IPS-11a (cell line): ENCODE measurements around the gene CUL2.
"Not testable (repeated sequence)": the region's sequence is repeated elsewhere in the genome, so short reads cannot be mapped to it uniquely, and the experiment has no call there.

Experiments
- H3K4me3 ChIP-seq: one replicate; pipeline ENCODE4 v1.5.1; 2013; ENCODE audit warnings: low read depth, low read length, control low read depth

The CUL2 gene

DNA sequence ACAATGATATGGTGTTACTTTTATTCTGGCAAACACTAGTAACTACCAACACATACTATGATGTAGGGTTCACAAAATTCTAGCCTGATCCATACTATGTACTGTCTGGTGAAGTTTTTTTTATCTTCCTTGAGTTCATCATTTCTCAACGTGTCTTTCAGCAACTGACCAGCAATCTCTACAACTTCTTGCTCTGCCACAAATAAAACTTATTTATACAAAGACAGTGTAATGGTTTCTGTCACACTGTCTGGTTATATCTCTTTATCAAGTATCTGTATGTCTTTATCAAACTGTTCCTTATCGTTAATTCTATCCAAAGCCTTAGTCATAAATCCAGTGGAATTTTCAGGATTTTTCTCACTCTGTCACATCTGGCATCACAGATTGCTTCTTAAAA, 69.7 kb downstream of the CUL2 start:
- no peak overlapping the region for H3K4me3 ChIP-seq

GRCh38 chr10:35019041-35020024, 70.8 kb downstream of the CUL2 start:
- no peak overlapping the region for H3K4me3 ChIP-seq

DNA sequence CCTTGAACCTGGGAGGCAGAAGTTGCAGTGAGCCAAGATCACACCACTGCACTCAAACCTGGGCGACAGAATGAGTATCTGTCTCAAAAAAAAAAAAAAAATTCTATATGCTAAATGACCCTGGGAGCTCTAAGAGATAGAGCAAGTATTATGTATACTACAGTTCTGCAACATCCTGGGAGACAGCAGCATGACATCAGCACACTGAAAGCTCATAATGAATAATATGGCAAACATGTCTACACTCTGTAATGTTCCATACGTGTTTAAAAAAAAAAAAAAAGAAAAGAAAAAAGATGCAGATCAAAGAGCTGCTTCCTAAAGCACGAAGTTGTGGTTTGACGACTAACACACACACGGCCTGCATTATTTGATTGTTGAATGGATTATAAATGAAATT, 72.5 kb downstream of the CUL2 start:
- no peak overlapping the region for H3K4me3 ChIP-seq

DNA sequence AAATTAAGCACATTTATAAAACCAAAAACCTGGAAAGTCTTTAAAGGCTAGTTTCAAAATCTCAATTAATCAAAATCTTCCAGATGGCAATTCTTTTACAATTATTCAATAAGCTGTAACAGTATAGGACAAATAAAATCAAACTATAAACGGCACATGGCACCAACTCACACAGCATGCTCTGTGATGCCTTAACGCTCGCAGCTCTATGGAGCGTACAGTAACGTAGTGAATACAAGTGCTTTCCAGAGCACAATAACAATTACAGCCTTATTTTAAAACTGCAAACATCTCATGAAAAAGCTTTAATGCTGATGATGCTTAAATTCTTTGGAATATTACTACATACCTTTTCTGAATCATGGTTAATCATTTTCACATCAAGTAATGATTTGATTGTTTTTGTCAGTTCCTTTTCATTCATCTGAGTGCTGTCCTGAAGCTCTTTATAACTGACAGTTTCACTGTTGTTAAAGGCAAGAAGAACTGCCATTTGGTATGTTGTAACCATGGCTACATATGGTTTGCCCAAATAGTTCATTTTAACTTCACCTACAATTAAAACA, 74.2 kb downstream of the CUL2 start:
- no peak overlapping the region for H3K4me3 ChIP-seq

GRCh38 chr10:35012781-35013180, 77.4 kb downstream of the CUL2 start:
- no peak overlapping the region for H3K4me3 ChIP-seq

GRCh38 chr10:35011771-35012191, 78.4 kb downstream of the CUL2 start:
- no peak overlapping the region for H3K4me3 ChIP-seq

- H3K4me3 ChIP-seq, result no peak overlapping the region
Measured at GRCh38 chr10:35007858-35008301, 82.3 kb downstream of the CUL2 start.

DNA sequence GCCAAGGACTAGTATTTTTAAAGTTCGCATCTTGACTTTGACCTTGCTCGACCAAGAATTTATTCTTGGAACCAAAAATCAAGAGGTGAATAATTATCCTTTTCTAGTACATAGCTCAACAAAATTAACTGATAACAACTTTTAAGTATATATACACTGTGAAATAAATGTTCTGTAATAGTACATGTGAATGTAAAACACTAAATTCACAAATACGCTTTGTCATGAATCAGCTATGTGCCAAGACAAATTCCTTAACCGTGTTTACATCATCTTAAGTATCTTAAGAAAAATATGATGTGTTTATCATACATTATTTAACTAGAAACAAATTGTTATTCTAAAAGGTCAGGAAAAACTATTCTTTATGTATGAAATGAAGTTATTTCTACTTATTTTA, 83.3 kb downstream of the CUL2 start:
- no peak overlapping the region for H3K4me3 ChIP-seq

- no peak overlapping the region for H3K4me3 ChIP-seq
Measured at GRCh38 chr10:35005868-35006267, 84.3 kb downstream of the CUL2 start.

DNA sequence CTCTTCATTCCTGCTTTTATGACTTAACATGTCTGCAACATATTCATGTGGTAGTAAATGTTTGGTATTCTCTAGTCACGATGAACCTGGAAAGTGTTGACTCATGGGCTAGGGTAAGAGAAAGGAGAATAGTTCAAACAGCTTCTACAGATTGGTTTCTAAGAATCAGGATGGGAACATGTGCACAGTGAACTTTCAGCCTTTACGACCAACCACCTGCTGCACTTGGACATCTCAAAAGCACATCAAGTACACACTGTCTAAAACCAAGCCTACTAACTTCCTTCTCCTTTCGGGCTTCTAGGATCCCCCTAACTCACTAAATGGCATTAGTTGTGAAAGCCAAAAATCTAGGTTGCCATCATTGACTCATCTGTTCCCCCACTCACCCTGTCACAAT, 85.5 kb downstream of the CUL2 start:
- no peak overlapping the region for H3K4me3 ChIP-seq

DNA sequence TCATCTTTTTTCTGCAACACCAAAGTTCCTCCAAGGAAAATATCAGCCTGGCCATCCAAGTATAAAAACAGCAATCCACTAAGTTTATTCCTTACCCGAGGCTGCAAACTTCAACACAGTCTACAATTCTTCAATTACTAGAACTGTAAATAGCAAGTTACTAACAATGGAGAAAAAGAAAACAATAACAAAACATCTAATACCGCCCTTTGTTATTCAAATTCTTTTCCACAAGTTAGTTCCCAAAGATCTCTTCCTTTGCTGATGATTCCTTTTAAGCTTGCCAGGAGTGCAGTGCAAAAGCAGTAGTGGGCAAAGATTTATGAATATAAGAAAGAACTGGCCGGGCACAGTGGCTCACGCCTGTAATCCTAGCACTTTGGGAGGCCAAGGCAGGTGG, 86.2 kb downstream of the CUL2 start:
- no peak overlapping the region for H3K4me3 ChIP-seq

DNA sequence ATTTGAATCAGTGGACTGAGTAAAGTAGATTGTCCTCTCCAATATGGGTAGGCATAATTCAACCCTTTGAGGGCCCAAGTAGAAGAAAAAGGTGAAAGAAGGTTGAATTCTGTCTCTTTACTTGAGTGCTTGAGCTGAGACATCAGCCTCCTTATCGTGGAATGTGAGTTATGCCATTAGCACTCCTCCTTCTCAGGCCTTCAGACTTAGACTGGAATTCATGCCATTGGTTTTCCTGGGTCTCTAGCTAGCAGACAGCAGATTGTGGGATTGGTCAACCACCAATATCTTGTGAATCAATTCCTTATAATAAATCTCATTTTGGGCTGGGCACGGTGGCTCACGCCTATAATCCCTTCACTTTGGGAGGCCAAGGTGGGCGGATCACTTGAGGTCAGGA, 89.2 kb downstream of the CUL2 start:
- no peak overlapping the region for H3K4me3 ChIP-seq

- H3K4me3 ChIP-seq, result no peak overlapping the region
Measured at GRCh38 chr10:34999532-34999931, 90.6 kb downstream of the CUL2 start.

GRCh38 chr10:34998940-34999339, 91.2 kb downstream of the CUL2 start:
- H3K4me3 ChIP-seq, result no peak overlapping the region

DNA sequence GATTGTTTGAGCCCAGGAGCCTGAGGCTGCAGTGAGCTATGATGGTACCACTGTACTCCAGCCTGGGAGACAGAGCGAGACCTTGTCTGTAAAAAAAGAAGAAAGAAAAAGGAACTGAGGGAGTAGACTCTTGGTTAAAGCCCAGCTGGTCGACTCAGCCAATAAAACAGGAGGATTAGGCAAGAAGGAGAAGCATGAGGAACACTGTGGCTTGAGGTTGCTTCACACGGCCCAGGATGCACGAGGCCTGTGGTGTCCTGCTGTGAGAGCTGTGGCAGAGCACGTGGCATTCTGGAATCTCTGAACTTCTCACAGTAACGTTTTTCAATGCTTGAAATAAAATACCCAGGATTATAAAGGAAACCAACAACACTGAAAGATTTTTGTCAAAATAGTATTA, 93.3 kb downstream of the CUL2 start:
- no peak overlapping the region for H3K4me3 ChIP-seq

DNA sequence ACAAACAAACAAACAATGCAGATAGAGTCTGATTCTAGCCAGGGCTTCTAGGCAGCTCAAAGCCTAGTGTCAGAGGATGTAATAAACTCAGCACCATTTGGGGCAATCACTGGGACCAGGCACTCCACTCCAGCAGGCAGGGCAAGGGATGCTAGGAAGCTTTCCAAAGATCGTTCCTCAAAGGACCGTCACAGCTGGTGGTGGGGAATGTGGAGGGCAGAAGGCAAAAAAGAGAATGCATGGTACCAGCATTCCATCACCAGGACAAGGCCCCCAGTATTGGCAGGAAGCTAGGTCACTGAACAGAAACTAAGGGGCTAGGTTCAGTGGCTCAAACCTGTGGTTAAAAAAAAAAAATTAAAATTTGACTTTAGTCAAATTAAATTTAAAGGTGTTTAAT, 94.2 kb downstream of the CUL2 start:
- H3K4me3 ChIP-seq, result no peak overlapping the region

DNA sequence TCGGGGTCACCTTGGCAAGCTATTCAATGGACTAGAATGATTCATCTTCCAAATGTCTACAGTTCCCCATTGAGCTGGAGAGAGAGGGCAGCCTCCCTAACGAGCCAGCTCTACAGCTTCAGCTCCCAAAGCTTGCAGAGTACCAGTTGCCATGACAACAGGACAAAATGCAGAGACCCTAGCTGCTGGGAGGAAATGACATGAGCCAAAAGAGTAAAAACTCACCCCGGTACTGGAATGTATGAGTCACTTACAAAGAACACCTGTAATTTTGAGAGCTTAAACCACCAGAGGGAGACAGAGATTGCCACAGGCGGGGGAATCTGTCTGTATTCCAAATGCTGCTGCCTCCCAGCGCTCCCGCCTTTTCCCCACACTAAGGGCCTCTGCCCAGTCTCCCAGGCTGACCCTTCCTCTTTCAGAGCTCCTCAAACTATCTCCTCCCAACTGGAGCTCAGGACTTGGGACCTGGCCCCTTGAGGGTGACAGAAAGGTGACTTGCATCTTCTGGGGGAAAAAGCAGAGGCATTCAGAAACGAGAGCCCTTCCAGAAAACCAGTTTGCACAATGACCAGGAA, 95.5 kb downstream of the CUL2 start:
- no peak overlapping the region for H3K4me3 ChIP-seq

DNA sequence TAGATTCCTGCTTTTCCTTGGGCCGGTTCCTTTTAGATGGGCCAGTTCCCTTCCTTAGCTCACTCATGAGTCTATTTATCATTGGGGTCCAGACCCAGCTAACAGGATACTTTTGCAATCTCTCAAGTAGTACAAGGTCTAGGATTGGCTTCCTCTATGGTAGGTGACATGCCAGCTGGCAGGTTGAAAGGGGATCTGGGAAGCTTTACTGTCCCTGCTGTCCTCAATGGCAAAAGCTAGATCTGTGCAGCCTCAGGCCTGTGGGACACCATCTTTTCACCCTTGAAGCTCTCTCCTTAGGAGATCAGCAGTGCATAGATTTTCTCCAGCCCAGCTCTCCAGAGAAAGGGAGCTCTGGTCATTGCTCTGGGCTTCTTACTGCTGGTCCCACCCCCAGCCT, 96.4 kb downstream of the CUL2 start:
- no peak overlapping the region for H3K4me3 ChIP-seq

DNA sequence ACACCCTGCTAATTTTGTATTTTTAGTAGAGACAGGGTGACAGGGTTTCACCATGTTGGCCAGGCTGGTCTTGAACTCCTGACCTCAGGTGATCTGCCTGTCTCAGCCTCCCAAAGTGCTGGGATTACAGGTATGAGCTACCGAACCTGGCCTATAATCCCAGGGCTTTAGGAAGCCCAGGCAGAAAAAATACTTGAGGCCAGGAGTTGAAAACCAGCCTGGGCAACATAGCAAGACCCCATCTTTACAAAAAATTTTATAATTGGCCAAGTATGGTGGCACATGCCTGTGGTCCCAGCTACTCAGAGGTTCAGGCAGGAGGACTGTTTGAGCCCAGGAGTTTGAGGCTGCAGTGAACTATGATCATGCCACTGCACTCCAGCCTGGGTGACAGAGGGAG, 99.0 kb downstream of the CUL2 start:
- H3K4me3 ChIP-seq, result not testable (repeated sequence)

DNA sequence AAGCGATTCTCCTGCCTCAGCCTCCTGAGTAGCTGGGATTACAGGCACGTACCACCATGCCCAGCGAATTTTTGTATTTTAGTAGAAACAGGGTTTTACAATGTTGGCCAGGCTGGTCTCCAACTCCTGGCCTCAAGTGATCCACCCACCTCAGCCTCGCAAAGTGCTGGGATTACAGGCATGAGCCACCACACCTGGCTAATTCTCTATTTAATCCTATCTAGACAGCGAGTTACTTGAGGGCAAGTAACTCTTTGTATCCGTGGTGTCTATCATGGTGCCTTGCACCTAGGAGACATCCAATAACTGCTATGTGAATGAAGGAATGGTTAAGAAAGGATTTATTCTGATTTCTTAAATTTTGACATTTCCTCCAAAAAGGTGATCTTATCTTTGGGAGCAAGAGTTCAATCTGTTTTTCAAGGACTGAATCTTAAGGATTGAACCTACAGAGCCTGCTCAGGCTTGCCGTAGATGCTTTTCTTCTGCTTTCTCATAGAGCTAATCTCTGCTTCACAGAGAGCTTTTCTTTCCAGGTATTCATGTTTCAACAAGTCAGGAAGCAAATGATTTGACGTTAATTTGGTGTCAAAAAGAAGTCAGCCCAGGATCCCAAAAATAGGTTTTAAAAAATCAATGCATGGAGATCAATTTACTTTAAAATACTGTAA, 101.6 kb downstream of the CUL2 start:
- H3K4me3 ChIP-seq, result no peak overlapping the region

- H3K4me3 ChIP-seq, result no peak overlapping the region
Measured at GRCh38 chr10:34985823-34986222, 104.3 kb downstream of the CUL2 start.
